ENCODE measurements around the gene IRAK3.
"Not testable (repeated sequence)": the region's sequence is repeated elsewhere in the genome, so short reads cannot be mapped to it uniquely, and the experiment has no call there.

IRAK3 gene

GRCh38 chr12:66170606-66171005, 18.4 kb upstream of the IRAK3 start:
- no peak for DNase-seq

DNA sequence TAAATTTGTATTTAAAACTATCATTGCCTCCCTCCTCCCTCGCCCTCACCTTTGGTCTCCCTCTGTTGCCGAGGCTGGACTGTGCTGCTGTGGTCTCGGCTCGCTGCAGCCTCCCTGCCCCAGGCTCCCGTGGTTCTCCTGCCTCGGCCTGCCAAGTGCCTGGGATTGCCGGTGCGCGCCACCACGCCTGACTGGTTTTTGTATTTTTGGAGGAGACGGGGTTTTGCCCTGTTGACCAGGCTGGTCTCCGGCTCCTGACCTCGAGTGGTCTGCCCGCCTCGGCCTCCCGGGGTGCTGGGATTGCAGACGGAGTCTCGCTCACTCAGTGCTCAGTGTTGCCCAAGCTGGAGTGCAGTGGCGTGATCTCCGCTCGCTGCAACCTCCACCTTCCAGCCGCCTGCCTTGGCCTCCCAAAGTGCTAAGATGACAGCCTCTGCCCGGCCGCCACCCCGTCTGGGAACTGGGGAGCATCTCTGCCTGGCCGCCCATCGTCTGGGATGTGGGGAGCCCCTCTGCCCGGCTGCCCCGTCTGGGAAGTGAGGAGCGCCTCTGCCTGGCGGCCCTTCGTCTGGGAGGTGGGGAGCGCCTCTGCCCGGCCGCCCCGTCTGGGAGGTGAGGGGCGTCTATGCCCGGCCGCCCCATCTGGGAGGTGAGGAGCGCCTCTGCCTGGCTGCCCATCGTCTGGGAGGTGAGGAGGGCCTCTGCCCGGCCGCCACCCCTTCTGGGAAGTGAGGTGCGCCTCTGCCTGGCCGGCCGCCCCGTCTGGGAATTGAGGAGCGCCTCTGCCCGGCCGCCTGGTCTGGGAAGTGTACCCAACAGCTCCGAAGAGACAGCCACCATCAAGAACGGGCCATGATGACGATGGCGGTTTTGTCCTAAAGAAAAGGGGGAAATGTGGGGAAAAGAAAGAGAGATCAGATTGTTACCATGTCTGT, 14.4 kb upstream of the IRAK3 start:
- DNase-seq = not testable (repeated sequence)

DNA sequence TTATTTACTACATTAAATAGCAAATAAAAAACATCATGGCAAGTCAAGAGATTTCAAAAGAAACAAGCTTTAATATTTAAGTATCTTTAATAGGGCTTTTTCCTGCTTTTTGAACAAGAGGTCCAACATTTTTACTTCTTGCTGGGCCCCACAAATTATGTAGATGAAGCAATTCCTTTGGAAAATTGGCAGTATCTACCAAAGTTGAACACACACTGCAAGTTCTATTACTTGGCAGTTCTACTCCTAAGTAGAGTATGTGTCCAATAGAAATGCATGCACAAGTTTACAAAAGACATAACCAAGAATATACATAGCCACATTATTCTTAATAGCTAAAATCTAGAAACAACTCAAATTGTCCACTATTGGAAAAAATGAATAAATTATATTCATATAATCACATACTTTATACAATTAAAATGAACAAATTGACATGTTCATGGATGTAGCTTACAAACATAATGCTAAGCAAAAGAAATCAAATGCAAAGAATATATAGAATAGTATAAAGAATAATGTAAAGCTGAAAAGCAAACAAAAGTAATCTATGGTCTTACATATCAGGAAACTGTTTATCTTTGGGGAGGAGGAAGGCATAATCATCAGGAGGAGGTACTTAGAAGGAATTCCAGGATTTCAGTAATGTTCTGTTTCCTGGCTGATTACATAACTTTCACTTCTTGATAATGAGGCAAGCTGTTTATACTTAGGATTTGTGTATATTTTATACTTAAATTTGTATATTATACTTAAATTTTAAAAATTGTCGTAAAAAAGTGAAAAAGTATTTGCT, 12.7 kb upstream of the IRAK3 start:
- no peak for DNase-seq

DNA sequence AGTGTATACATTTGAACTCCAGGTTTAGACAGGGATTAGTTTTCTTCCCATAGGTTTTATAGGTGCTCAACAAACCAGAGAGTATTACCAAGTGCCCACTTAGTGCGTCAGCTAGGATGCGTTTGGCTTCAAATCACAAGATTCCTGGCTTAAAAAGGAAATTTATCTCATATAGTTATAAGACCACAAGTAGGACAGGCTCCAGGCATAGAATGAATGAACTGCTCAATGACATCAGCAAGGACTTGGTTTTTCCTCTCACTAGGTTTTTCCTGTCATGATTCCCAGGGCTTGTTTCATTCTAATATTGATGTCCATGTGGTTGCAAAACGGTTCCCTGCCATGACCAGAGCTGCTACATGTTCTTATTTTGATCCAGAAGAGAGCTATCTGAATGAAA, 6.1 kb upstream of the IRAK3 start:
- no peak for DNase-seq

- DNase-seq = not testable (repeated sequence)
Observed at GRCh38 chr12:66184822-66185221, 4.2 kb upstream of the IRAK3 start.

DNA sequence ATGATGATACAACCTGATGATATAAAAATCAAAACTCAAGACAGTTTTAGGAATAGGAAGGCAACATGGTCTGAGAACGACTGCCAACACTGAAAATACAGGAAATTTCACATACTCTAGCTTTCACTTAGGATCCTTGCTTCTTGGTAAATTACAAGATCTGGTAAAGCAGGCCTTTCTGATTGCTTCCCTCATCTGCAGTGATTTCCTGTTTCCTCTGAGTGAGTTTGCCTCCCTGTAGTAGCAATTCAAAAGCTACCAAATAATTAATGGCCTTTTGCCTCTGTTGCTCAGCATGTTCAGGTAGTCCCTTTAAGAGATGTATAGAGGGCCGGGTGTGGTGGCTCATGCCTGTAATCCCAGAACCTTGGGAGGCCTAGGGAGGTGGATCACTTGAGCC, 2.0 kb upstream of the IRAK3 start:
- DNase-seq = no peak

GRCh38 chr12:66187821-66188220, 1.2 kb upstream of the IRAK3 start:
- no peak for DNase-seq

DNA sequence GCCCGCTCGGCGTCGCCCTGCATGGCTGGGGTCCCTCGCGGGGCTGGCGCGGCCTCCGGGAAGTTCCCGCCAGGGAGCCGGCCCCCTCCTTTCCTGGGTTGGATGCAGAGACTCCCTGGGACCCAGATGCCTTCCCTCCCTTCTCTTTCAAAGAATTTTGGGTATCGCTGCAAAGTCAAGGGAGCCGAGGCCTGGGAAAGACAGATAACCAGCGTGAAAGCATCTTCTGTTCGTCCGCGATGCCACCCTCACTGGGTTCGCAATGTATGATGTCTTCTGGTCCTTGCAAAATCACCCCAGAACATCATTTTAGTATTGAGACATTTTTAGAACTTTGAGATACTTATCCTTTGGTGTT, 451 bp downstream of the IRAK3 start:
- DNase-seq = no peak

GRCh38 chr12:66189889-66190288, 875 bp downstream of the IRAK3 start:
- DNase-seq = no peak

GRCh38 chr12:66190519-66191370, 1.7 kb downstream of the IRAK3 start:
- DNase-seq = no peak

DNA sequence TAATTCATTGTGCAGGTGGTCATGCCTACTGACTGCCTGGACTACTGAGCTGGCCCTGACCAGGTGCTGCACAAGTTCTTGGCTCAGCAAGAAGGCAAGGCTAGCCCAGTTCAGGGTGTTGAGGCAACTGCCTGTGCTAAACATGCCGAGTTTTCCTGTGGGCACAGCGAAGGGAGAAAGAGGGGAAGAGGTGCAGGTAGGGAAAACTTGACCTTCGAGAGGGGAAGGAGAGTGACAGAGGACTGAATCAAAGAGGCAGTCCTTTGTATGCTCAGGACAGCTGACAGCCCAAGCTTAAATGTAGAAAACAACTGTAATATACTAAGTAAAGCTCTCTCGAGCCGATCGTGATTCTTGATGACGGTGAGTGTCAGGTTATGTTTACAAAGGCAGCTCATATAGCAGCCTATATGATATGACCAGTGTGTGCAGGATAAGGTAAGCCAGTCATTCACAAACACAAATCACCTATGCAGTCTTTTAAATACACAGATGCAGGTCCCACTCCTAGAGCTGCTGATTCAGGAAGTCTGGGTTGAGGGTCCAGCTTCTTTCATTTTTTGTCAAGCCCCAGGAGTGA, 2.6 kb downstream of the IRAK3 start:
- no peak for DNase-seq

GRCh38 chr12:66194122-66194521, 5.1 kb downstream of the IRAK3 start:
- no peak for DNase-seq

DNA sequence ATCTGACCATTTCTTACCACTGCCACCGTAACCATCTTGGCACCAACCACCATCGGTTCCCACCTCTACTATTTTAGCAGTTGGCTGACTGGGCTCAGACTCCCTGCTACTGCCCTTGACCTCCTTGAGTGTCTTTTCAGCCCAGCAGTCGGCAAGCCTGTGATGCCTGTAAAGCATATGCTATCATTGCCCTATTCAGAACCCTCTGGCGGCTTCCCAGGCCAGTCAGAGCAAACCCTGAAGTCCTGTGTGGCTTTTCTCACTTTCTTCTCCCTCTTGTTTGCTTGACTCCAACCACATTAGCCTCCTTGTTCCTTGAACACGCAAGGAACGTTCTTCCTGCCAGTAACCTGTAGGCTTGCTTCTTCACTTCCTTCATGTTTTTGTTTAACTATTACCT, 6.2 kb downstream of the IRAK3 start:
- DNase-seq = no peak

DNA sequence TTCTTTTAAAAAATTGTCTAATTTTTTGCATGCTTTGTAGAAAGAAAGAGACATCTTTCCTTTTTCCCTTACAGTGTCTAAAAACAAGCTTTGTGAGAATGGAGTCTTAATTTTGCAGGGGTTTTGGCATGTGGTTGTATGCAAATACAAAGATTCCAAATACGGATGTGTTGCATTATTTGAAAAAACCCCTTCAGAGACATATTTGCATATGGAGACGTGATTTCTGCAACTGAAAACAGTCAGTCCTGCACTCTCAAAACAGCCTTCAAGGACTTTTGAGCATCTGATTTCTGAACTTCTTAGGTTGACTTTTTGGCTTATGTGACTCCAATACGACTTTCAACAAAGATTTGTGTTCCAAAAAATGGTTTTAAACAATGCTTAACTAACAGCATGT, 7.8 kb downstream of the IRAK3 start:
- DNase-seq = no peak

GRCh38 chr12:66197495-66197921, 8.5 kb downstream of the IRAK3 start:
- DNase-seq = no peak

- no peak for DNase-seq
Observed at GRCh38 chr12:66199141-66199540, 10.1 kb downstream of the IRAK3 start.

GRCh38 chr12:66199831-66200509, 11.0 kb downstream of the IRAK3 start:
- DNase-seq = no peak

DNA sequence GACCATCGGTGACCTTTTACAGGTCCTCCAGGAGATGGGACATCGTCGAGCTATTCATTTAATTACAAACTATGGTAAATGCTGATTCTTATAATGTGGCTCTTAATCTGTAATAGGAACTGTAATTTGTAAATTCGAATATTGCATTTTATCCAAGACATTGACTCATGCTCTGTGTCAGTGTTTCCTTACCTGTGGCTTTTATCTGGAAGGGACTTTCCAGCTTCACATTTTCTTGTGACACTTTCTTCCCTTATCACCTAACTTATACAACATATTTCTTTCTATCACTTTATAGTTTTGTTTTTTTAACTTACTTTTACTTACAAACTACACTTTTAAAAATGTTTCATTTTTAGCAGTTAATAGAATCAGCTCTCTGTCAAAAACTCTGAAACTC, 14.8 kb downstream of the IRAK3 start:
- DNase-seq = no peak

DNA sequence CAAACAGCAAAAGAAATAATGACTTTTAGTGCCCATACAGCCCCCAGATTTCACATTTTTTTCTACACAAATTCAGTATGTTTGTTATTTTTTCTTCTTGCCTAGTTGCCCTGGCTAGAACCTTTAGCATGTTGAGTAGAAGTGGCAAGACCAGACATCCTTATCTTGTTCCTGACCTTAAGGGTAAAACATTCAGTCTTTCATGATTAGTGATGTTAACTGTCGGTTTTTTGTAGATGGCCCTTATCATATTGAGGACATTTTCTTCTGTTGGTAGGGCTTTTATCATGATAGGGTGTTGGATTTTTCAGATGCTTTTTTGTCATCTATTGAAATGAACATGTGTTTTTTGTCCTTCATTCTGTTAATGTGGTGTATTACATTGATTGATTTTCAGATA, 17.1 kb downstream of the IRAK3 start:
- no peak for DNase-seq

GRCh38 chr12:66210840-66211239, 21.8 kb downstream of the IRAK3 start:
- no peak for DNase-seq

GRCh38 chr12:66211573-66211972, 22.6 kb downstream of the IRAK3 start:
- DNase-seq = not testable (repeated sequence)

- not testable (repeated sequence) for DNase-seq
Observed at GRCh38 chr12:66213011-66213410, 24.0 kb downstream of the IRAK3 start.
